NCI-H1417 (cell line): Measurements from ENCODE around the gene DEK.
"Not testable (repeated sequence)": the region's sequence is repeated elsewhere in the genome, so short reads cannot be mapped to it uniquely, and the experiment has no call there.

Experiments used
- DNase-seq, 3 experiments: peaks; one replicate each; lab custom pipeline; 2025; lab: John Stamatoyannopoulos, UW

The DEK gene

GRCh38 chr6:18204691-18205090, 59.6 kb downstream of the DEK start:
- no peak for DNase-seq

- no peak for DNase-seq
These were observed 60.5 kb downstream of the DEK start for GRCh38 chr6:18203786-18204185.

GRCh38 chr6:18192026-18192425, 72.3 kb downstream of the DEK start:
- DNase-seq = no peak

GRCh38 chr6:18189196-18189595, 75.1 kb downstream of the DEK start:
- no peak for DNase-seq

- DNase-seq = no peak
These were observed 76.6 kb downstream of the DEK start for GRCh38 chr6:18187701-18188100.

- DNase-seq = no peak
These were observed 77.6 kb downstream of the DEK start for GRCh38 chr6:18186540-18187250.

GRCh38 chr6:18186033-18186432, 78.3 kb downstream of the DEK start:
- no peak for DNase-seq

- DNase-seq = no peak
These were observed 78.7 kb downstream of the DEK start for GRCh38 chr6:18185624-18186023.

- DNase-seq = no peak
These were observed 80.6 kb downstream of the DEK start for GRCh38 chr6:18183766-18184165.

GRCh38 chr6:18182568-18182967, 81.8 kb downstream of the DEK start:
- DNase-seq = no peak

- DNase-seq = no peak
These were observed 84.5 kb downstream of the DEK start for GRCh38 chr6:18179770-18180356.

- DNase-seq = no peak
These were observed 85.2 kb downstream of the DEK start for GRCh38 chr6:18178960-18179615.

GRCh38 chr6:18177286-18177965, 86.9 kb downstream of the DEK start:
- DNase-seq = no peak

GRCh38 chr6:18176198-18176597, 88.1 kb downstream of the DEK start:
- DNase-seq = not testable (repeated sequence)
